LNCaP clone FGC (cell line): ENCODE results near the gene RGS19.

Experiments
- DNase-seq: peaks from one replicate; pipeline ENCODE4 v3.0.0-alpha.2; 2011; ENCODE audit warnings: low read depth
- H3K4me3 ChIP-seq: 2 replicates; pipeline ENCODE4 v1.5.1; 2011; ENCODE audit warnings: mild to moderate bottlenecking, low read depth, low read length, control low read depth
- CTCF ChIP-seq: IDR thresholded peaks from 2 replicates; pipeline ENCODE4 v1.5.1; 2012; ENCODE audit warnings: mild to moderate bottlenecking; ENCODE audit not compliant: control insufficient read depth, insufficient read depth; ENCODE audit errors: extremely low read depth

Gene RGS19

GRCh38 chr20:64106435-64106961 is 27.2 kb upstream of the RGS19 start:
- DNase-seq, result no peak
- TF ChIP-seq CTCF, result no peak

GRCh38 chr20:64105846-64106434 is 26.6 kb upstream of the RGS19 start:
- no peak for DNase-seq
- no peak overlapping the region for H3K4me3 ChIP-seq
- TF ChIP-seq CTCF, result no peak

More at GRCh38 chr20:64106435-64106961, 27.2 kb upstream of the RGS19 start:
- H3K4me3 ChIP-seq, result no peak overlapping the region

- H3K4me3 ChIP-seq, result no peak overlapping the region
- no peak for DNase-seq
- TF ChIP-seq CTCF, result no peak
Measured at GRCh38 chr20:64104667-64105451, 25.5 kb upstream of the RGS19 start.

GRCh38 chr20:64103871-64104666 is 24.8 kb upstream of the RGS19 start:
- no peak for TF ChIP-seq CTCF
- no peak overlapping the region for H3K4me3 ChIP-seq
- no peak for DNase-seq

GRCh38 chr20:64102647-64103354 is 23.5 kb upstream of the RGS19 start:
- no peak for DNase-seq
- H3K4me3 ChIP-seq, result no peak overlapping the region

More at GRCh38 chr20:64102647-64103354, 23.5 kb upstream of the RGS19 start:
- TF ChIP-seq CTCF, result no peak
